ENCODE results near the gene TNFRSF21. TPM values are rescaled to one million over a fixed set of nuclear protein-coding genes. Genes with fewer than 3 reads are reported as not detected.

The TNFRSF21 gene
- total and polyA plus RNA-seq, 2 of the 8 experiments (the other 6 are each of a cell fraction or from before 2014, with no cell fraction given), result 16.4 to 52.7 TPM

- 0 out of 2 replicates have a peak overlapping the region, but pooled peaks have one; percentile 51 for H3K18ac ChIP-seq (ENCODE audit: extremely low read depth, low read length)
- no peak overlapping the region for H2BK120ac ChIP-seq (replicated peaks; ENCODE audit: low read depth, low read length)
- no peak overlapping the region for H3K27ac ChIP-seq (ENCODE audit: low read depth, low read length)
- H4K5ac ChIP-seq (ENCODE audit: insufficient read length, low read depth, low read length), result no peak overlapping the region
- no peaks in the 10 kb centered on the region for H3K23me2 ChIP-seq (ENCODE audit: low read depth, low read length)
- FAIRE-seq, result no peak
- no peak overlapping the region for H3K4me3 ChIP-seq (ENCODE audit: extremely low read depth in 1 of 4, insufficient read depth in 2 of 4, low read depth in 3 of 4, low read length in 4 of 4)
- H3K56ac ChIP-seq (replicated peaks; ENCODE audit: insufficient read length, low read depth, low read length), result no peak overlapping the region
- no peak overlapping the region for H2AFZ ChIP-seq (ENCODE audit: low read length)
- H3K9ac ChIP-seq (replicated peaks in 1 of 4; ENCODE audit: extremely low read depth in 1 of 4, low read depth in 3 of 4, low read length in 3 of 4), result no peak overlapping the region
- no peak overlapping the region for H4K91ac ChIP-seq (replicated peaks; ENCODE audit: insufficient read length, low read length)
- H3K27me3 ChIP-seq (replicated peaks in 1 of 4; ENCODE audit: control insufficient read depth in 3 of 4, extremely low read depth in 1 of 4, insufficient read depth in 3 of 4, low read length in 3 of 4), result no peaks in the 10 kb centered on the region
- CTCF ChIA-PET (ENCODE audit: partially characterized antibody), result interaction anchor here (0.8 to 1.6 kb wide), 6 partner anchors 11 to 155 kb away, joined by 3 to 7 read pairs (median 4); no protein-coding TSS in a partner anchor
- no peak for DNase-seq (ENCODE audit: low read depth in 1 of 2, low spot score in 2 of 2)
- no peak overlapping the region for H2BK15ac ChIP-seq (ENCODE audit: low read length)
- H2BK20ac ChIP-seq (ENCODE audit: low read length), result no peak overlapping the region
- H2BK5ac ChIP-seq (ENCODE audit: low read depth, low read length), result no peak overlapping the region
- H2AK5ac ChIP-seq (ENCODE audit: low read depth, low read length), result no peak overlapping the region
- no peak overlapping the region for H3K4me2 ChIP-seq (ENCODE audit: insufficient read depth in 1 of 2, low read depth in 2 of 2, low read length in 2 of 2)
- POLR2A ChIA-PET (ENCODE audit: partially characterized antibody), result interaction anchor here (1.1 to 1.2 kb wide), 2 partner anchors 22 to 502 kb away, joined by 3 to 4 read pairs; no protein-coding TSS in a partner anchor
- H4K20me1 ChIP-seq (replicated peaks in 1 of 2; ENCODE audit: control insufficient read depth in 1 of 2, insufficient read depth in 2 of 2, low read length in 2 of 2), result no peaks in the 10 kb centered on the region
- peaks cover 0 to 7% (median 4%) of the 10 kb centered on the region in 4 experiments; a peak in 3 of 7 replicates for H3K4me1 ChIP-seq (replicated peaks in 1 of 4; ENCODE audit: control insufficient read depth in 3 of 4, insufficient read depth in 4 of 4, low read length in 3 of 4)
- no peak overlapping the region for H3K23ac ChIP-seq (ENCODE audit: insufficient read length)
- WGBS, 2 experiments (ENCODE audit: extremely low coverage in 1 of 2, insufficient coverage in 1 of 2, insufficient read length in 1 of 2, insufficient replicate concordance in 2 of 2, low coverage in 1 of 2, low lambda C conversion rate in 2 of 2, missing lambda C conversion rate in 1 of 2), result 100% methylated on average over 1 of the region's 1 CpG; no CpG with 5 or more reads in 1 of the 2 experiments
- H3K79me2 ChIP-seq (ENCODE audit: control insufficient read depth in 1 of 2, insufficient read depth in 2 of 2, low read length in 2 of 2), result peaks cover 0 to 14% of the 10 kb centered on the region in 2 experiments; a peak in 1 of 4 replicates
- no peak overlapping the region for H4K8ac ChIP-seq (ENCODE audit: extremely low read depth, insufficient read depth, low read length)
- H3K79me1 ChIP-seq (ENCODE audit: low read depth, low read length), result peaks cover 2% of the 10 kb centered on the region; the same call in 1 of the 2 replicates
- no peak for TF ChIP-seq EP300 (IDR thresholded peaks at IDR 0.05; ENCODE audit: borderline replicate concordance in 1 of 2, low read depth in 2 of 2, low read length in 2 of 2)
- no peak for TF ChIP-seq TAF1 (IDR thresholded peaks at IDR 0.05; ENCODE audit: low read depth, low read length)
- TF ChIP-seq SUZ12 (IDR thresholded peaks at IDR 0.05; ENCODE audit: low read length), result no peak
- TF ChIP-seq EGR1 (IDR thresholded peaks at IDR 0.05; ENCODE audit: borderline replicate concordance, low read depth, low read length), result no peak
- TF ChIP-seq SIRT6 (IDR thresholded peaks at IDR 0.05; ENCODE audit: low read length), result no peak
- no peak for TF ChIP-seq BRCA1 (IDR thresholded peaks at IDR 0.05; ENCODE audit: low read depth, low read length)
- TF ChIP-seq CTCF (IDR thresholded peaks at IDR 0.05; ENCODE audit: control extremely low read depth in 1 of 3, insufficient read depth in 1 of 3, low read depth in 1 of 3, low read length in 3 of 3), result no peak
- no peak for TF ChIP-seq GABPA (IDR thresholded peaks at IDR 0.05; ENCODE audit: borderline replicate concordance, insufficient read depth, low read length)
- H3K4ac ChIP-seq (replicated peaks; ENCODE audit: insufficient read length, low read depth, low read length), result no peak overlapping the region
- no peak overlapping the region for H2BK12ac ChIP-seq (ENCODE audit: low read depth, low read length)
- peaks cover 0 to 23% (median 9%) of the 10 kb centered on the region in 4 experiments; a peak in 4 of 8 replicates for H3K36me3 ChIP-seq (ENCODE audit: control insufficient read depth in 2 of 4, insufficient read depth in 4 of 4, low read length in 3 of 4)
- H3K14ac ChIP-seq (ENCODE audit: insufficient read length), result no peak overlapping the region
- no peaks in the 10 kb centered on the region for H3K9me3 ChIP-seq (ENCODE audit: insufficient read depth in 2 of 2, low read depth in 1 of 2, low read length in 1 of 2)
These were observed 74.3 kb downstream of the TNFRSF21 start for GRCh38 chr6:47235421-47235820.
